Mesenteric fat pad (tissue), 1 donor: ENCODE results near the gene DLG5. TPM values are rescaled to one million over a fixed set of nuclear protein-coding genes. Genes with fewer than 3 reads are reported as not detected.

ENCODE experiments used
- DNase-seq: peaks from one replicate; pipeline ENCODE4 v3.0.0-alpha.2; 2020; ENCODE audit warnings: low spot score
- total RNA-seq: library from RNA; stranded (reverse); fragmentation: NEBNext Ultra II Directional; extraction: Animal tissue kit (Norgen Biotek cat#: 25700); gene quantifications from one replicate; pipeline ENCODE4 v1.2.1, GENCODE V29; 2021
- donor health status: DM: yes; HTN: yes; CAD: no.

Gene DLG5
- total RNA-seq, 1 donor from 2014 or later, result 30.6 TPM

GRCh38 chr10:77844713-77845445 lies 81.7 kb downstream of the DLG5 start:
- DNase-seq, result no peak

- DNase-seq, result no peak
Measured at GRCh38 chr10:77844177-77844576, 82.4 kb downstream of the DLG5 start.

- no peak for DNase-seq
Measured at GRCh38 chr10:77843264-77843663, 83.3 kb downstream of the DLG5 start.

- DNase-seq, result no peak
Measured at GRCh38 chr10:77842652-77843212, 83.8 kb downstream of the DLG5 start.

- no peak for DNase-seq
Measured at GRCh38 chr10:77841711-77842375, 84.7 kb downstream of the DLG5 start.

- no peak for DNase-seq
Measured at GRCh38 chr10:77840636-77841035, 85.9 kb downstream of the DLG5 start.

GRCh38 chr10:77837925-77838595 lies 88.5 kb downstream of the DLG5 start:
- no peak for DNase-seq

- no peak for DNase-seq
Measured at GRCh38 chr10:77837248-77837924, 89.2 kb downstream of the DLG5 start.

- DNase-seq, result no peak
Measured at GRCh38 chr10:77836299-77836820, 90.2 kb downstream of the DLG5 start.

GRCh38 chr10:77835669-77836086 lies 90.9 kb downstream of the DLG5 start:
- no peak for DNase-seq

GRCh38 chr10:77834943-77835668 lies 91.4 kb downstream of the DLG5 start:
- no peak for DNase-seq

- DNase-seq, result no peak
Measured at GRCh38 chr10:77834540-77834939, 92.0 kb downstream of the DLG5 start.

- DNase-seq, result no peak
Measured at GRCh38 chr10:77833792-77834191, 92.8 kb downstream of the DLG5 start.

- DNase-seq, result no peak
Measured at GRCh38 chr10:77833225-77833624, 93.3 kb downstream of the DLG5 start.

- no peak for DNase-seq
Measured at GRCh38 chr10:77832238-77832637, 94.3 kb downstream of the DLG5 start.

- DNase-seq, result no peak
Measured at GRCh38 chr10:77829356-77829755, 97.2 kb downstream of the DLG5 start.

- DNase-seq, result no peak
Measured at GRCh38 chr10:77828377-77828776, 98.2 kb downstream of the DLG5 start.

- DNase-seq, result no peak
Measured at GRCh38 chr10:77827366-77827765, 99.2 kb downstream of the DLG5 start.

- DNase-seq, result no peak
Measured at GRCh38 chr10:77825965-77826364, 100.6 kb downstream of the DLG5 start.

- DNase-seq, result no peak
Measured at GRCh38 chr10:77824908-77825307, 101.6 kb downstream of the DLG5 start.
